Heart right ventricle (tissue), 16 donors: ENCODE data around the gene WDR90. TPM values are rescaled to one million over a fixed set of nuclear protein-coding genes. Genes with fewer than 3 reads are reported as not detected.

Experiments
- ATAC-seq, 8 donors: fragments of 200-7000 bp; cut with Tn5 transposase; one replicate each; pipeline ENCODE4 v1.9.1; 2020; ENCODE audit warnings: mild to moderate bottlenecking in 8 of 8, moderate library complexity in 8 of 8, moderate number of reproducible peaks in 1 of 8
- DNase-seq, 2 donors: peaks; one replicate each; pipeline ENCODE4 v3.0.0-alpha.2; 2020
- H3K27ac ChIP-seq, 10 donors: fragments of 200-600 bp; sonication (generic) in 2 of 10; one replicate each; pipeline versions ENCODE4 v1.5.0 to v1.8.0; 2020 to 2022; ENCODE audit warnings: mild to moderate bottlenecking in 3 of 10
- H3K27me3 ChIP-seq, 7 donors: fragments of 200-600 bp; one replicate each; pipeline ENCODE4 v1.8.0; 2021 to 2022; ENCODE audit warnings: mild to moderate bottlenecking in 2 of 7
- H3K36me3 ChIP-seq, 9 donors: fragments of 200-600 bp; sonication (generic) in 1 of 9; one replicate each; pipeline versions ENCODE4 v1.5.0 to v1.8.0; 2020 to 2022; ENCODE audit warnings: mild to moderate bottlenecking in 2 of 9
- H3K4me1 ChIP-seq, 9 donors: fragments of 200-600 bp; sonication (generic) in 1 of 9; one replicate each; pipeline versions ENCODE4 v1.5.0 to v1.8.0; 2020 to 2022; ENCODE audit warnings: mild to moderate bottlenecking in 4 of 9
- H3K4me3 ChIP-seq, 10 donors: fragments of 200-600 bp; sonication (generic) in 2 of 10; one replicate each; pipeline versions ENCODE4 v1.5.0 to v1.8.0; 2020 to 2022; ENCODE audit warnings: mild to moderate bottlenecking in 7 of 10, moderate library complexity in 2 of 10
- H3K9me3 ChIP-seq, 11 donors: fragments of 200-600 bp in 10 of 11; sonication (generic) in 2 of 11; one replicate each; pipeline versions ENCODE4 v1.5.0 to v1.8.0; 2013 to 2022; ENCODE audit warnings: mild to moderate bottlenecking in 2 of 11, control low read depth in 1 of 11, moderate library complexity in 1 of 11
- WGBS, 2 donors: extraction: QIAGEN DNeasy Blood & Tissue Kit; methylation state at CpG; one replicate each; pipeline ENCODE4 v1.1.7; 2013; ENCODE audit warnings: inconsistent platforms in 1 of 2; 5-methylcytosine and 5-hydroxymethylcytosine counted together
- intact Hi-C, 10 donors: fragments of 100-400 bp; cut with DNase I; formaldehyde crosslinking; loops; one replicate each; pipeline versions ENCODE4 v1.11.1 to v1.14.2; 2022
- polyA plus RNA-seq, 2 donors: library from polyadenylated mRNA; stranded (reverse); fragments of 200-250 nt; gene quantifications; one replicate each; pipeline ENCODE4 v1.2.3, GENCODE V29; 2013
- total RNA-seq, 10 donors: library from RNA; stranded (reverse); fragmentation: NEBNext Ultra II Directional in 3 of 10; extraction: Animal tissue kit (Norgen Biotek cat#: 25700) in 3 of 10; gene quantifications; one replicate each; pipeline versions ENCODE4 v1.2.1 to v1.2.4, GENCODE V29; 2021 to 2023
- TF ChIP-seq, protein P1 (sequence below), 9 donors: fragments of 200-600 bp; sonication (generic) in 2 of 9; IDR thresholded peaks; one replicate each; pipeline versions ENCODE4 v1.5.0 to v1.8.0; 2021 to 2022; ENCODE audit warnings: antibody characterized with exemption in 9 of 9, mild to moderate bottlenecking in 5 of 9, moderate library complexity in 1 of 9
- donor health status: Arrhythmogenic right ventricular cardiomyopathy.
- donor health status: ischemic (EF 13 %, LVEDD 7.1; RV severe dilation, severe dysfunction).
- donor health status: healthy with polysubstance abuse.
- donor health status: DM: no; HTN: yes; CAD: no.
- donor health status: DM: no; HTN: no; CAD: no.
- donor health status: ischemic (EF 25% LVEDD 6.9; RV normal size, moderate dysfunction).
- donor health status: ischemic (EF 25% LVEDD 5.7; RV mildly dilated, moderate dysfunction).
- donor health status: healthy.
- donor health status: DM: yes; HTN: yes; CAD: no.
- donor health status: Ischemic cardiomyopathy.
- donor health status: ischemic (EF 35%, LVEDD 5.7; RV mildly dilated, moderate dysfunction).
- donor health status: nonischemic (EF 11% LVEDD 7.7; RV severe dilation, severe dysfunction).
- donor health status: DM: yes; HTN: yes; CAD: no.
- donor health status: PGD.
- donor health status: ischemic (EF 29% LVEDD 5.4; RV normal size, mild dysfunction).
- donor health status: nonischemic (EF 23%, LVEDD 6.1; RV moderate dilation, normal function).

The WDR90 gene
- total and polyA plus RNA-seq, 12 donors, result 7.1 to 23.8 (median 9.9) TPM

DNA sequence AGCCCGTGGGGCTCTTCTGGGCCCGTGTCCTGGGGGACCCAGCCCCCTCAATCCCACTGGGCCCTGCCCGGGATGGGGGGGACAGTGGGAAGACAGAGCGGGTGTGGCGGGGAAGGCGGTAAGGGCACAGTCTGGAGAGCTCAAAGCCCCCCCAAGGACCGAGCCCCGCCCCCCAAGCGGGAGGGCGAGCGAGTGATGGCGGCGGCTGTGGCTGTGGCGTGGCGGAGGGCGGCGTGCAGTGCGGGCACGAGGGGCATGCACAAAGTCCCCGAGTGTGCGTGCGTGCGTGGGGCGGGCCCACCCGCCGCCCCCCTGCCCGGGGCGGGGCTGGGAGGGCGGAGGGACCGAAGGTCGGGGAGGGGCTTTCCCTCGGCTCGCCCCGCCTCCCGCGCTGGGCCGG lies 44.6 kb downstream of the WDR90 start:
- Histone ChIP-seq H3K27ac (no peak overlapping the region), H3K9me3 (no peaks in the 10 kb centered on the region), H3K36me3 (no peaks in the 10 kb centered on the region), H3K27me3 (peaks cover 20 to 75% (median 71%) of the 10 kb centered on the region in 7 donors), H3K4me1 (peaks cover 15 to 39% (median 33%) of the 10 kb centered on the region in 9 donors), H3K4me3 (no peak overlapping the region)
- DNase-seq, result no peak
- ATAC-seq, result no peak
- WGBS, 2 donors, result 3% methylated on average over 31 to 36 of the region's 37 CpGs
- intact Hi-C loops, result no loop called here
- TF ChIP-seq, protein P1, sequence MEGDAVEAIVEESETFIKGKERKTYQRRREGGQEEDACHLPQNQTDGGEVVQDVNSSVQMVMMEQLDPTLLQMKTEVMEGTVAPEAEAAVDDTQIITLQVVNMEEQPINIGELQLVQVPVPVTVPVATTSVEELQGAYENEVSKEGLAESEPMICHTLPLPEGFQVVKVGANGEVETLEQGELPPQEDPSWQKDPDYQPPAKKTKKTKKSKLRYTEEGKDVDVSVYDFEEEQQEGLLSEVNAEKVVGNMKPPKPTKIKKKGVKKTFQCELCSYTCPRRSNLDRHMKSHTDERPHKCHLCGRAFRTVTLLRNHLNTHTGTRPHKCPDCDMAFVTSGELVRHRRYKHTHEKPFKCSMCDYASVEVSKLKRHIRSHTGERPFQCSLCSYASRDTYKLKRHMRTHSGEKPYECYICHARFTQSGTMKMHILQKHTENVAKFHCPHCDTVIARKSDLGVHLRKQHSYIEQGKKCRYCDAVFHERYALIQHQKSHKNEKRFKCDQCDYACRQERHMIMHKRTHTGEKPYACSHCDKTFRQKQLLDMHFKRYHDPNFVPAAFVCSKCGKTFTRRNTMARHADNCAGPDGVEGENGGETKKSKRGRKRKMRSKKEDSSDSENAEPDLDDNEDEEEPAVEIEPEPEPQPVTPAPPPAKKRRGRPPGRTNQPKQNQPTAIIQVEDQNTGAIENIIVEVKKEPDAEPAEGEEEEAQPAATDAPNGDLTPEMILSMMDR (IDR thresholded peaks at IDR 0.05), result no peak

DNA sequence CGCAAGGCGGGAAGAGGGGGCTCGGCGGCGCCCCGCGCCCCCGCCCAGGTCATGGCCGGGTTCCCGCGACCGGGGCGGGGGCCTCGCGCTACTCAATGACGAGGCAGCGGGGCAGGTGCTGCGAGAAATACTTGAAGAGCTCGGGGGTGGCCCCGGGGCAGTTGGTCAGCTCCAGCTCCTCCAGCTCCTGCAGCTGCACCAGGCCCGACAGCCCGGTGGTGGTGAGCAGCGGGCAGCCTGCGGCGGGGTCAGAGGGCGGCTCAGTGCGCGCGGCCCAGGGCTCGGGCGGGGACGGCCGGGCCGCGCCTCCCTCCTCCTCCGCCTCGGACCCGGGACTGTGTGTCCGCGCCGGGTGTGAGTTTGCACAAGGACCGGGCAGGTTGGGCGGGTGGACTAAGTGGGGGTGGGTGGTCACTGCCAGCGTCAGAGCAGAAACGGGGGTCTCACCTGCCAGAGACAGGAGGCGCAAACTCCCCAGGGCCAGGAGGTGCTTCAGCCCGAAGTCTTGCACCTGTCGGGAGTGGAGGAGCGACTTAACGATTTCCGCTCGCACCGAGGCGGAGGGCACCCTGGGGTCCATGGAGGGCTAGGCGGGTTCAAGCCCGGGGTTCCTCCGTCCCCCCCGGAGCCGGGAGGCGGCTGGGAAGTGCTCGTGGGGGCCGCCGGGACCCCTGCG lies 45.2 kb downstream of the WDR90 start:
- no peaks in the 10 kb centered on the region for H3K36me3 ChIP-seq
- no peaks in the 10 kb centered on the region for H3K9me3 ChIP-seq
- 1 to 3% methylated on average over 38 to 64 of the region's 64 CpGs for WGBS, 2 donors
- ATAC-seq, result no peak
- peaks cover 12 to 34% (median 28%) of the 10 kb centered on the region in 9 donors for H3K4me1 ChIP-seq
- DNase-seq, result no peak
- no peak overlapping the region for H3K27ac ChIP-seq
- H3K4me3 ChIP-seq, result peak overlapping the region in 1 of 10 donors; percentile 44
- H3K27me3 ChIP-seq, result peaks cover 20 to 81% (median 76%) of the 10 kb centered on the region in 7 donors
- intact Hi-C loops, result no loop called here
- TF ChIP-seq, protein P1 (IDR thresholded peaks at IDR 0.05), result no peak

DNA sequence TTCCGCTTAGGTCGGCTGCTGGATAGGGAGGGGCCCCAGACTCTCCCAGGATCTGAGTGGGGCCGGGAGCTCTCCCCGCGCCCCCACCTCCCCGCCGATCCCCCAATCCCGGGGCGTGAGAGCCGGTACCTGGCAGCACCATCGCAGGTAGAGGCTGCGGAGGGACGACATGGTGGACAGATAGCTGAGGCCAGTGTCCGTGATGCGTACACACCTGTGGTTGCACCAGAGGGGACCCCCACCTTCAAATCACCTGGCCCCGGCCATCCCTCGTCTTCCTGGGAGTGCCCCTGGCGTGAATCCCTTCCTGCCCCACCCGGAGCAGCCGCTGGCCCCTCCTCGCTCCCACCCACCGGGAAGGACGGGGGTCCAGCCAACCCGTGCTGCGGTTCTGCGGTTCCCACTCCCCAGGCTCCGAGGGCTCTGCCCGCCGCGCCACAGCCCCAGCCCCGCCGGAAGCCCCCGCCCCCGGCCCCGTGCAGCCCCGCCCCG lies 45.7 kb downstream of the WDR90 start:
- ATAC-seq, result no peak
- intact Hi-C loops, result no loop called here
- H3K9me3 ChIP-seq, result no peaks in the 10 kb centered on the region

DNA sequence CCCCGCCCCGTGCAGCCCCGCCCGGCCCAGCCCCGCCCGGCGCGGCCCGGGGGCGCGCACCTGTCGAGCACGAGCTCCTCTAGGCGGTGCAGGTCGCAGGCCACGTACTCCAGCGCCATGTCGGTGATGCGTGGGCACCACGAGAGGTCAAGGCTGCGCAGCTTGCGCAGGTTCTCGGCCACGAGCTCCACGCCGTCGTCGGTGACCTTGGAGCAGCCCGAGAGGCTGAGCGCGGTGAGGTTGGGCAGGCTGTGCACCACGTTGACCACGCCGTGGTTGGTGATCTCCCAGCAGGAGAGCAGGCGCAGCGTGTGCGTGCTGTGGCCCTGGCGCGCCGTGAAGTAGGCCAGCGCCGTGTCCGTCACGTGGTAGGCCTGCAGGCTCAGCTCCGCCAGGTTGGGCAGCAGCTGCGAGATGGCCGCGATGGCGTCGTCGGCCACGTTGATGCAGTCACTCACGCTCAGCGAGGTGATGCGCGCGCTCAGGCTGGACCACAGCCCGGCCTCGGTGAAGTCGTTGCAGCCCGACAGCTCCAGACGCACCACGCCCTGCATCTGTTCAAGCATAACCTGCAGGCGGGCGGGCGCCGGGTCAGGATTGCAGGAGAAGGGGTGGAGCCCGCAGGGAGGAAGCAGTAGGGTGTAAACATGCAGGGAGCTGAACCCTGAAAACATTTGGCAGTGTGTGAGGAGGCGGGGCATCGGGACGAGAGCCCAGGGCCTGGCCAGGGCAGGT lies 46.4 kb downstream of the WDR90 start:
- ATAC-seq (peak in 2 of 8 donors; percentile 25 to 36), DNase-seq (no peak)
- WGBS, 2 donors, result 2 to 4% methylated on average over 62 to 71 of the region's 71 CpGs
- TF ChIP-seq, protein P1 (IDR thresholded peaks at IDR 0.05), result no peak
- Histone ChIP-seq H3K27me3 (peaks cover 25 to 93% (median 88%) of the 10 kb centered on the region in 7 donors), H3K4me3 (peak overlapping the region in 3 of 10 donors; percentile 19 to 44 (median 28)), H3K36me3 (no peaks in the 10 kb centered on the region), H3K9me3 (no peaks in the 10 kb centered on the region), H3K27ac (no peak overlapping the region), H3K4me1 (peaks cover 5 to 26% (median 20%) of the 10 kb centered on the region in 9 donors)
- intact Hi-C loops, result no loop called here

More for the DNA sequence above, 45.7 kb downstream of the WDR90 start:
- DNase-seq, result no peak
- TF ChIP-seq, protein P1 (IDR thresholded peaks at IDR 0.05), result no peak
- Histone ChIP-seq H3K4me1 (peaks cover 7 to 28% (median 22%) of the 10 kb centered on the region in 9 donors), H3K4me3 (peak overlapping the region in 1 of 10 donors; percentile 44), H3K36me3 (no peaks in the 10 kb centered on the region), H3K27me3 (peaks cover 20 to 87% (median 82%) of the 10 kb centered on the region in 7 donors), H3K27ac (no peak overlapping the region)
- 1 to 2% methylated on average over 26 to 37 of the region's 37 CpGs for WGBS, 2 donors
